HG03439 (cell line): Measurements from ENCODE around the gene TCTN1.
"Not testable (repeated sequence)": the region's sequence is repeated elsewhere in the genome, so short reads cannot be mapped to it uniquely, and the experiment has no call there.

Experiments used
- ATAC-seq: cut with Tn5 transposase; IDR thresholded peaks from one replicate; pipeline ENCODE4 v1.9.1; 2021; ENCODE audit warnings: mild to moderate bottlenecking, moderate library complexity; ENCODE audit not compliant: unreplicated experiment

Gene TCTN1

DNA sequence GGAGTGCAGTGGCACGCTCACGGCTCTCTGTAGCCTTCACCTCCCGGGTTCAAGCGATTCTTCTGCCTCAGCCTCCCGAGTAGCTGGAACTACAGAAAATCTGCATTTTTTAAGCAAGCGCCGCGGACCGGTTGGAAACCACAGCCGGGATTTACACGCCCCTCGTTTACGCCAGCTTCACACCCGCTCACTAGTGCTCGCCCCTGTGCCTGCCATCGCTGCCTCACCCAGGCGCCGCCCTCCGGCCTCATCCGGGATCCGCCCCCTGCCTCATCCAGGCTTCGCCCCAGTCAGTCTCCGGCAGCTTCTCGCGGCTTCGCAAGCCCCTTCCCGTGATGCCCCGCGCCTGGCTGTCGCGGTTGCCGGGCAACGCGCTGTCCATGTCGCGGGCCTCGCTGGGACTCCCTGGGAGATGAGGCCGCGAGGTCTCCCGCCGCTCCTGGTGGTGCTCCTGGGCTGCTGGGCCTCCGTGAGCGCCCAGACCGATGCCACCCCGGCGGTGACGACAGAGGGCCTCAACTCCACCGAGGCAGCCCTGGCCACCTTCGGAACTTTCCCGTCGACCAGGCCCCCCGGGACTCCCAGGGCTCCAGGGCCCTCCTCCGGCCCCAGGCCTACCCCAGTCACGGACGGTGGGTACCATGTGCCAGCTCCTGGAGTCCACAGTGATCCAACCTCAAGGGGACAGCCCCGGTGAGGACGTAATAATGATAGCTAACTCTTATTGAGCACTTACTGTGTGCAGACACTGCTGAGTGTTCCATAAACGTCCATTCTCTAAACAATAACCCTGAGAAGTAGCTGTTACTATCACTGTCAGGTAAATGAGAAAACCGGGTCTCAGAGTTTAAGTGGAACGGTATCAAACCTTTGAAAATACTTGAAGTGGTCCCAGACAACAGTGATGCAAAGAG, at the start of gene TCTN1:
Gene TCTN1, plus strand, starts transcription at position 359 of the 914 bp plus-strand sequence. Its CDS starts 54 bp downstream, at position 413.
- ATAC-seq: peak; percentile 90

DNA sequence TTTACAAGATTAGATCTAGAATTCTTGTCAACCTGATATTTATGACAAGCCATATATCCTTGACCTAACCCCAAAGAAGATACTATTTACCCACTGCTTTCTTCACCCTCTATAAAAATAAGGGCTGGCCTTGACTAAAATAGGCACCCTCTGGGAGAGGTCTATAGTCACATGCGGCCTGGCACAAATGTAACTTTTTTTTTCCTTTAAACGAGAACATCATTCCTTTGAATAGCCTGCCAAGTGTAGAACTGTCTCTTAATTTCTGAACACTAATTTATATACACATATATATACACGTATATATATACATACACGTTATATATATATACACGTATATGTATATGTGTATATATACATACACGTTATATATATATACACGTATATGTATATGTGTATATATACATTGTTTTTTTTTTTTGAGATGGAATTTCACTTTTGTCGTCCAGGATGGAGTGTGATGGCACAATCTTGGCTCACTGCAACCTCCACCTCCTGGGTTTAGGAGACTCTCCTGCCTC, 49.4 kb upstream of the TCTN1 start:
- ATAC-seq: no peak

DNA sequence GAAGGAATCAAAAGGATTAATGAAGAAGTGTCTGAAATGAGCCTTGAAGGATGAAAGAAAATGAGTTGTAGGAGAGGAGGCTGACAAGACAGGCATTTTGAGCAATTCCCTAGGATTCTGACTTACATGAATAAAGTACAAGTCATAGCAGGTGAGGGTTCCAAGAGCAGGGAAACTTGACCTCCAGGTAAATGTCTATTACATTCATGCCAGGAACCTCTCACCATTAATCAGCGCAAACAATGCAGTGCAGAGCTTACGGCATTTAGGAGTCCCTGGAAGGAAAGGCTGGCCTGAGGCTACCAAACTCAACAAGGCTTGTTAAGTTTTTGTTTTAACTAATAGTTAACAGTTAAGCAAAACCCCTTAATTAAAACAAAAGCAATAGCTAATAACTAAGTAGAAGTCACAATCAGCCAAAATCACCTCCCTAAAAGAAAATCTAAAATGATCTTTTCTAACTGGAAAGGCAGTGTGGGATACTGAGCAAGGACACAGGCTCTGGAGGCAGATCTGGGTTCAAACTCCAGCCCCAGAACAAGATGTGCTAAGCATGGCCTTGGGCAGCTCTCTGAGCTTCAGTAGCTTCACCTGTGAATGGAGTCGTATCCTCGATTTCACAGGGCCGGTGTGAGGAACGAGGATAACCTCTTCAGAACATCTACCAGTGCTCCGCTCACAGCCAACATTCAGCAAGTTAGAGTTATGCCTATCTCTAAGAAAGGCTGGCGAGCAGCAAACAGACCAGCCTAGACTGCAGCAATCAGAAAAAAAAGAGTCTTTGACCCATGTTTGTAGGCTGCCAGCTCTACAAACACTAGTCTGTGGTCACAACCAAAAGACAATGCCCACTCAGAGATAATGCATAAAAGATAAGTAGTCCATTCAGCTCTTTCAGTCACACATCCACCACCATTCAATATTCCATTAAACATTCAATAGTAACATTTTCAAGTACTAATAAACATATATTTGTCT, 47.7 kb upstream of the TCTN1 start:
- no peak for ATAC-seq

DNA sequence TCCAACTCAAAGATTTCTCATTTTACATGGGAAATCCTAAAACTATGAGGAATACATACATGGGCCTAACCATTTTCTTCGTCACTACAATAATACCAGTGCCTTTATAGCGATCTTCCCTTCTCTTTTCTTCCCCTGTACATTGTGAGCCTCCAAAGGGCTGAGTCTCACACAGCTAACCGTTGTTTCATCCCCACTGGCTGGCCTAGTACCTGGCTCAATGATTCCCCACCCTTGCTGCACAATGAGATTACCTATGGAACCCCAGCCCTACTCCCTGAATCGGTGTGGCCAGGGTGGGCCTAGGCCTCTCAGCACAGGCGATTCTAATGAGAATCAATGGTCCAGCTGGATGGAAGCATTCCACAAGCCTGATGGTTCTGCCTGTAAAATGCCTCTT, 46.9 kb upstream of the TCTN1 start:
- no peak for ATAC-seq

DNA sequence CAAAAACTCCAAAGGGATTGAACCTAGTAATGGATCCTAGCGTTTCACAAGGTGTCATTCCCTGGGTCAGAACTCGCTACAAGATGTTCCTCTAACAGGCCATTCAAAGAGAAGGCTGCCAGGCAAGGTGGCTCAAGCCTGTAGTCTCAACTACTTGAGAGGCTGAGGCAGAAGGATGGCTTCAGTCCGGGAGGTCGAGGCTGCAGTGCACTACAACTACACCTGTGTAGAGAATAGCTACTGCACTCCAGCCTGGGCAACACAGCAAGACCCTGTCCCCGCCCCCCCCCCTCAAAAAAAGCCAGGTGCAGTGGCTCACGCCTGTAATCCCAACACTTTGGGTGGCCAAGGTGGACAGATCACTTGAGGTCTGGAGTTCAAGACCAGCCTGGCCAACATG, 45.2 kb upstream of the TCTN1 start:
- no peak for ATAC-seq

DNA sequence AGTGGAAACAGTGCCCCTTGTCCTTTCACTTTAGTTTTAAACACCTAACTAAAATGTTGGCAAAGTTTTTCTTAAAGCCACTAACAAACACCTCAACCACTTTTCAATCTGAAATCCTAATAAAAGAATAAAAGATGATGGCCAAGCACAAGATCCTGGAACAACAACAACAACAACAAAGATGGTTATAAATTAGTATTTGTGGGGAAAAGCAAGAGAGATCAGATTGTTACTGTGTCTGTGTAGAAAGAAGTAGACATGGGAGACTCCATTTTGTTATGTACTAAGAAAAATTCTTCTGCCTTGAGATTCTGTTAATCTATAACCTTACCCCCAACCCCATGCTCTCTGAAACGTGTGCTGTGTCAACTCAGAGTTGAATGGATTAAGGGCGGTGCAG, 44.1 kb upstream of the TCTN1 start:
- ATAC-seq: not testable (repeated sequence)

DNA sequence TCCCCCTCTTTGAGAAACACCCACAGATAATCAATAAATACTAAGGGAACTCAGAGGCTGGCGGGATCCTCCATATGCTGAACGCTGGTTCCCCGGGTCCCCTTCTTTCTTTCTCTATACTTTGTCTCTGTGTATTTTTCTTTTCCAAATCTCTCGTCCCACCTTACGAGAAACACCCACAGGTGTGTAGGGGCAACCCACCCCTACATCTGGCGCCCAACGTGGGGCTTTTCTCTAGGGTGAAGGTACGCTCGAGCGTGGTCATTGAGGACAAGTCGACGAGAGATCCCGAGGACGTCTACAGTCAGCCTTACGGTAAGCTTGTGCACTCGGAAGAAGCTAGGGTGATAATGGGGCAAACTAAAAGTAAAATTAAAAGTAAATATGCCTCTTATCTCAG, 43.1 kb upstream of the TCTN1 start:
- ATAC-seq: not testable (repeated sequence)

DNA sequence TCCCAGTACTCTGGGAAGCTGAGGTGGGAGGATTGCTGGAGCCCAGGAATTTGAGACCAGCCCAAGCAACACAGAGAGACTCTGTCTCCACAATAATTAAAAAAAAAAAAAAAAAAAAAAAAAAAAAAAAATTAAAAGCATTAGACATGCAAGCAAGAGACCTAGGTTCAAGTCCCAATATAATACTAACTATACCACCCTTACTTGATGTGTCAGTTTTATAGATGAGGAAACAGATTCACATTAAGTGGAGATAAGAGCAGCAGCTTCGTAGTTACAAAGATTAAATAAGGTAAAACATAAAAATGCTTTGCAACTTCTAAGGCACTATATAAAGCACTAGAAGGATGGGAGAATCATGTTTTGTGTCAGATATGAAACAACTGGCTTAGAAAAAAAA, 39.9 kb upstream of the TCTN1 start:
- no peak for ATAC-seq

DNA sequence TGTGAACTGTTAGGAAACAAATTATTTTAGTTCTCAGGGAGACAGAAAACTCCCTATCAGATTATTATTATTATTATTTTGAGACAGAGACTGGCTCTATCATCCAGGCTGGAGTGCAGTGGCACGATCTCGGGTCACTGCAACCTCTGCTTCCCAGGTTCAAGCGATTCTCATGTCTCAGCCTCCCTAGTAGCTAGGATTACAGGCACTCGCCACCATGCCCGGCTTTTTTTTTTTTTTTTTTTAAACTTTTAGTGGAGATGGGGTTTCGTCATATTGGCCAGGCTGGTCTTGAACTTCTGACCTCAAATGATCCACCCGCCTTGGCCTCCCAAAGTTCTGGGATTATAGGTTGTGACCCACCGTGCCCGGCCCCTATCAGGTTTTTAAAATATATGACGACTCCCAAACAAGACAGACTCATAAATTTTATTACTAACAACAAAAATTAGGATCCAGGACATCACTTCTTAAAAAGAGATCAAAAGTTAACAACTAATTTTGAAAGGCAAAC, 39.2 kb upstream of the TCTN1 start:
- ATAC-seq: not testable (repeated sequence)

DNA sequence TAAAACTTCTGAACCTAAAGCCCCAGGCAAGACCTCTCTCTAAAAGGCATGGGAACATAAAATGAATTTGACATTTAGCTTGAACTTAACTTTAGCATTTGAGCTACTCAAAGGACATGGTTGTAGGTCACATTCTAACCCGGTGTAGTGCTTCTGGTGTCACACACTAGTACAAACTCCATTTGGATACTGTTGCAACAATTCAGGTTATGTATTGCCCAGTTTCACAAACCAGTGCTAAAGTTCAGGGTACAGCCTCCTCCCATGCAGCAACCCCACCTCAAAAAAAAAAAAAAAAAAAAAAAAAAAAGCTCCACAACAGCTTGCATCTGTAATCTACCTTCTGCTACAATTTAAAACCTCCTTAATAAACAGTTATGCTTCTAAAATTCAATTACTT, 38.6 kb upstream of the TCTN1 start:
- ATAC-seq: no peak

DNA sequence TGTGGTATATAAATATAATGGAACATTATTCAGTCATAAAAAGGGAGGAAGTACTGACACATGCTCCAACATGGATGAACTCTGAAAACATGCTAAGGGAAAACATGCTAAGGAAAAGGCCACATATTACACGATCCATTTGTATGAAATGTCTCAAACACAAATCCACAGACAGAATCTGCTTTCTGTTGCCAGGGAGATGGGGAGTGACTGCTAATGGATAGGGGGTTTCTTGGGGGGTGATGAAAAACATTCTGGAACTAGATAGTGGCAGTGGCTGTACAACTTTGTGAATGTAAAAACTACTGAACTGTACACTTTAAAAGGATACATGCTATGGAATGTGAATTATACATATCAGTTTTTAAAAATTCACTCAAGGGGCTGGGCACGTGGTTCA, 37.4 kb upstream of the TCTN1 start:
- ATAC-seq: no peak

DNA sequence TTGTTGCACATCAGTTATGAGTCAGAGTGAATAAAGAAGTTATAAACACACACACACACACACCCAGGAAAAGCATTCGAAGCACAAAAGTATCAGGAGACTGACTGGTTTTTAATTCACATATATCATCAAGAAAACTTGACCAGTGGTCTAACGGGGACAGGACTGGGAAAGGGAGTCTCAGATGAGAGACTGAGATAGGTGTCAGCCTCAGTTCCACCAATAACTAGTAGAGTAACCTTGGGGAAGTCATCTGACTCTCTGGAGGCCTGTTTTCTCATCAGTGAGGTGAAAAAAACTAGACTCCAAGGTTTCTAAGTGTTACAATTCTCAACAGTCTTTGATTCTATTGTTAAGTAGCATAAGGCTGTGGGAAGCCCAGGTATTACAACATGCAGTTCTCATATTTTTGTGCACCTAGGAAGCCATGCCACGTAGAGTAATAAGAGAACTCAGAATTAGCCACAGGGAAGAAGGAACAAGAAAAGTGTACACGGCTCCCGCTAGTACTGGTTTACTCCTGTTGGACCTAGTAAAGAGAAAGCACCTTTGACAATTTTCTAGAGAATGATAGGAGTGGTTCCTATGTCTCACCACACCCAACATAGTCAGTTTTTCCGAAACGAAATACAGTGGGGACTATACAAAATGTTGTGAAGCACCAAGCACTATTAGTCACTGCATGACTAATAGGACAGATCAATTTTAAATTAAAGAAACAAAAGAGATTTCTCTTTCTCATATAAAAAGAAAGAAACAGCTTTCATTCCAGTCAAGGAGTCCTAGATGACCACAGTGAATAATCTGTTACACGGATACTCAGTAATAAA, 35.9 kb upstream of the TCTN1 start:
- no peak for ATAC-seq

DNA sequence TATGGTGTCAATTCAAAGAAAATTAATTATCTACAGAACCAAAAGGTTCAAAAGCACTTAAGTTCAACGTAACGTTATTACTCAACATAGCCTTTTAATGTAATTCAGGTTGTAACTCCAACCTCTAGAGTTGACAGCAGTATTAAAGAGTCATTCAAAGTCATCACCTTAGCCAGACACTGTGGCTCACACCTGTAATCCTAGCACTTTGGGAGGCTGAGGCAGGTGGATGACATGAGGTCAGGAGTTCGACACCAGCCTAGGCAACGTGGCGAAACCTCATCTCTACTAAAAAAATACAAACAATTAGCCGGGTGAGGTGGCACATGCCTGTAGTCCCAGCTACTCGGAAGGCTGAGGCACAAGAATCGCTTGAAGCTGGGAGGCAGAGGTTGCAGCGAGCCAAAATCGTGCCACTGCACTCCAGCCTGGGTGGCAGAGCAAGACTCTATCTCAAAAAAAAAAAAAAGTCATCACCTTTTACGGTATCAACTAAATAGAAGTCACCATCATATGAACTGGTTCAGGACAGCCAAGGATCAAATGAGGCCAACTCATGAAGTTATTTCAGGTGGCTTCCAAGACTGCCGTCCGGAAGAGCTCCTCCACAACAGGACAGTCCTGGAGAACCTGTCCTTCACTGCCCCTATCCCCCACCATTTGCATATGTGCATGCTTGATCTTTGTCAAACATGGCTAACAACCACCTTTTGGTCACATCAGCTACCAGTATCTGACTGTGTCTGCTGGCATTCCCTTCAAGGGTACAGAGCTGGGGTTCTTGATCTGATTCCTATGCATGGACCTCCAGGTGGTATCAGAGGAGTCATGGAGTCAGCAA, 35.0 kb upstream of the TCTN1 start:
- ATAC-seq: no peak

DNA sequence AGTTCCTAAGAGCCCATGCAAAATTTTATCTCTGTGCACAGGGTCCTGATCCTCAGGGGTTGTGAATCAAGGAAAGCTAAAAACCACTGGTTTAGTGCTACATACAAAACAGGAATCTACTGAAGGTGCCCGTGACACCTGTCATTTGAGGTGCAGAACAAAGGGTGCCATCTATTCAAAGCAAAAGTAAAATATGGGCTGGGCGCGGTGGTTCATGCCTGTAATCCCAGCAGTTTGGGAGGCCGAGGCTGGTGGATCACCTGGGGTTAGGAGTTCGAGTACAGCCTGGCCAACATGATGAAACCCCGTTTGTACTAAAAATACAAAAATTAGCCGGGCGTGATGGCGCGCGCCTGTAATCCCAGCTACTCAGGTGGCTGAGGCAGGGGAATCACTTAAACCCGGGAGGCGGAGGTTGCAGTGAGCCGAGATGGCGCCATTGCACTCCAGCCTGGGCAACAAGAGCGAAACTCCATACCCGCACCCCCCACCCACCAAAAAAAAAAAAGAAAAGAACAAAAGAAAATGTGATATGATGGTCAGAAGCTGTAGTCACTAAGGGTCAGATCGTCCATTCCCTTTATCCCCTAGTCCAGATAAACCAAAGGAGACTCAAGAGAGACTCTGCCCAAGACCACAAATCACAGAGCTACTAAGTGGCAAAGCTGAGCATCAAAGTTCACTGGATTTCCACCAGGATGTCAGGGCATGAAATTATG, 34.2 kb upstream of the TCTN1 start:
- no peak for ATAC-seq

DNA sequence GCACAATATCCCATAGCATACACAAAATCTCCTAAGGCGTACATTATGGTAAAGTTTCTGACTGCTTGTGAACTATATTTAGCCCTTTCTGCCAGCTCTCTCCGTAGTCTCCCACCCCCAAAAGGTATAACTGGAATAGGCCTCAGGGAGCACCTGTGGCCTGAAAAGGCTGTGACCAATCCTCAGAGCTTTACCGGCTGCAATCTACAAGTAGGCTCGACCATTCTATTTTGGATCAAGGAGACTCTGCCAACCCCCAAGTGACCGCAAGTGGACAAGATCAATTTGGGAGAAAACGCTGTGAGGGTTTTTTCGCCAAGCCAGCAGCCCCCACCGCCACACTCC, 32.0 kb upstream of the TCTN1 start:
- no peak for ATAC-seq

DNA sequence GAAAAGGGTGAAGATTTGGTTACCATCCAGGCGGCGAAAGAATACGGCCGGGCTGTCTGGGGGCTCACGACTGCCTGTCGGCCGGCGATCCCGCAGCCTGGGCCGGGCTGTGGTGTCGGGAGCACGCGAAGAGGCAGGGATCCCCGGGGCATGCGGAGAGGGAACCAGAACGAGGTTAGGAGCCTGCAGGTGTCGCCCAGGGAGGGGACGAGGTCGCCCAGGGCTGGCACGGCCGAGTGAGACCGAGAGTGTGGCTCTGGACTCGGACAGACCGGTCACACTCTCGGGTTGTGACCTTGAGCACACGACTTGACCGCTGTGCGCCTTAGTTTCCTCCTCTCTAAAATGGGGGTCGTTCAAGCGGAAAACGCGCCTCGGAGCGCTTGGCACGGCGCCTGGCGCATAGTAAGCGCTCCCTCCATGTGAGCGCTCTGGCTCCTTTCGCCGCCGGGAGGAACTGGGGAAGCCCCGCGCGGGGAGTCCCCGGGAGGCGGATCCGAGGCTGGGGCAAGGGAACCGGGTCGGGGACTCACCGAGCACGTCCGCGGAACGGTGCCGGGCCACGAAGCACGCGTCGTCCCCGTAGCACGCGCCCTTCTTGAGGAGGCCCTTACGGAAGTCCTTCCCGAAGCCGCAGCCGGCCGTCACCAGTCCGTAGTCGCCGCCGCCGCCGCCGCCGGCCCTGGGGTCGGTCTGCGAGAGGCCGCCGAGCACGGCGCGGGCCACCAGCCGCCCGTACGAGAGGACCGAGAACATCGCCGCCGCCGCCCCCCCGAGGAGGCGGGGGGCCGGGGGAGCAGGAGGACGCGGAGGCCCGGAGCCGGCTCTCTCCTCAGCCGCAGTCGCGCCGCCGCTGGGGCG, 31.4 kb upstream of the TCTN1 start:
- peak; percentile 37 for ATAC-seq

DNA sequence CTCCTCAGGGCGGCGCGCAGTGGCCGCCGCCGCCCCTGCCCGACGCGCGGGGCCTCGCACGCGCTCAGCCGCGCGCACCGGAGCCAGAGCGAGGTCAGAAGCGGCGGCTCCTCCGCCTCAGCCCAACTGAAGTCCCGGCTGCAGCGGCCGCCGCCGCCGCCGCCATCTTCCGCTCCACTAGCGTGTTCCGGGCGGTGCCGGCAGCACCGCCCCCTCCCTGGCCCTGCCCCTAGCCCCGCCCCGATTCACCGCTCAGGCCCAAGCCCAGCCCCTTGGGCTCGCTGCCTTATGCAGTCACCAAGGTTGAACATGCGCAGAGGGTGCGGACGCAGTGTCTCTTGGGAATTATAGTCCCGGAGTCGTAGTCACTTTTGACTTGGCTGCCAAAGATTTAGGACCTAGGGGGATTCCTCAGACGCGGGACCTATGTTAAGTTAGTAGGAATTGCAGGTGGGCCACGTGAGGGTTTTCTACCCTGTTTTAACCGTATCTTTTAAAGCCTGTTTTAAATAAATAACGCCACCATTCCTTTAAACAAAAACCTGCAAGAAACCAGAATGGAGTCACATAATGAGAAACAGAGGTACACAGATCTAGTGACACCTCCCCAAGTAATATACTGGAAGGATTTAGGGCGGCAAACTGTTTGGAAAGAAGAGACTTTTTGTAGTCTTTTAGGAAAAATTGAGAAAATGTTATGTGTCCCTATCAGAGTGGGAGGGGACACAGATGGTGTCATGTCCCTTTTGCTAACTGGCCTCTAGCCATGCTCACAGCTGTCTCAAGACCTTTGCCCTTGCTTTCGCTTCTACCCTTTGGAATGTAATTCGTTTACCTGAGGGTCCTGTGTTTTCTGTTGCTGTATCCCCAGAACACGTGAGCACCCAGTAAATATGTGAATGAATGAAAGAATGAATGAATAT, 30.5 kb upstream of the TCTN1 start, which contains the start of gene PPTC7:
Gene PPTC7, minus strand, starts transcription at position 182 of the 923 bp plus-strand sequence. CDS start 287 bp downstream, outside the sequence.
- ATAC-seq: peak; percentile 68
